SHP77 (cell line): Measurements from ENCODE around the gene GMDS.
A peak's percentile ranks its signal among the peaks of the same experiment; 100 is the strongest.

ENCODE experiments used
- DNase-seq, 2 experiments: peaks; one replicate each; lab custom pipeline; 2025; lab: John Stamatoyannopoulos, UW

The GMDS gene

GRCh38 chr6:1832844-1833787 is 412.3 kb downstream of the GMDS start:
- DNase-seq = no peak

DNA sequence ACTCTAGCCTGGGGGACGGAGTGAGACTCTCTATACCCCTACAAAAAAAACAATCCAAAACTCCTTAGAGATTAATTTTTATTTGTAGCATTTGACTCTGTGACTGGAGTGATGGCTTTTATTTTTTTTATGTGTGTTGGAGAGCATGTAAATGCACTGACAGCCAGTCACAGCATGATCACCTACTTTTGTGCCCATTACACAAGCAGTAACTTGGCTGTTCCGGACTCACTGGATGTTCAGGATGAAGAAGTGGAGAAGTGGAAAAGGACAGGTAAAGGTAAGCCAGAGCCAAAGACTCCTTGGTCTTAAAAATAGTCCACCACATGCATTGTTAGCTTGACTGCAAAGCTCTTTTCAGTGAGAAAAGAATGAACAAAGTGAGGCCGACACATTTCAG is 413.0 kb downstream of the GMDS start:
- DNase-seq = no peak

DNA sequence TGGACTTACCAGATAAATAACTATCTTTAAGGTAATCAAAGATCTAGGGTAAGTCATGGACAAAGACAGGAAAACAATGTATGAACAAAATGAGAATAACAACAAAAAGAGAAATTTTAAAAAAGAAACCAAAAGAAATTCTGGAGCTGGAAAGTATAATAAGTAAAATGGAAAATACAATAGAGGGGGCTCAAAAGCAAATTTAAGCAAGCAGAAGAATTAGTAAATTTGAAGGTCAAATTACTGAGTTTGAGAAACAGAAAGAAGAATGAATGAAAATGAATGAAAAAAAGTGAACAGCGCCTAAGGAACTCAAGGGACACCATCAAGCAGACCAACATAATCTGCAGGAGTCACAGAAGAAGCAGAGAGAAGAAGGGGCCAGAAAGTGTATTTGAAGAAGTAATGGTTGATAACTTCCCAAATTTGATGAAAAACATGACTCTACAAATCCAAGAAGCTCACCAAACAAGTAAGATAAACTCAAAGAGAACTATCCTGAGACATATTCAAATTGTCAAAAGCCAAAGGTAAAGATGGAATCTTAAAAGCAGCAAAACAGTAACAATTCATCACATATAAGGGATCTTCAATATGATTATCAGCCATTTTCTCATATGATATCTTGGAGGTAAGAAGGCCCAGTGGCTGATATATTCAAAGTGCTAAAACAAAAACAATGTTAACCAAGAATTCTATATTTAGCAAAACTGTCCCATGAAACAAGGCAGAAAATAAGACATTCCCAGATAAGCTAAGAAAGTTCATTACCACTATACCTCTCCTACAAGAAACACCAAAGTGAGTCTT is 417.2 kb downstream of the GMDS start:
- DNase-seq = no peak

- no peak for DNase-seq
Measured at GRCh38 chr6:1825926-1826325, 419.5 kb downstream of the GMDS start.

- no peak for DNase-seq
Measured at GRCh38 chr6:1825277-1825676, 420.1 kb downstream of the GMDS start.

- peak; percentile 53 to 65 for DNase-seq
Measured at GRCh38 chr6:1821513-1822183, 423.8 kb downstream of the GMDS start.

DNA sequence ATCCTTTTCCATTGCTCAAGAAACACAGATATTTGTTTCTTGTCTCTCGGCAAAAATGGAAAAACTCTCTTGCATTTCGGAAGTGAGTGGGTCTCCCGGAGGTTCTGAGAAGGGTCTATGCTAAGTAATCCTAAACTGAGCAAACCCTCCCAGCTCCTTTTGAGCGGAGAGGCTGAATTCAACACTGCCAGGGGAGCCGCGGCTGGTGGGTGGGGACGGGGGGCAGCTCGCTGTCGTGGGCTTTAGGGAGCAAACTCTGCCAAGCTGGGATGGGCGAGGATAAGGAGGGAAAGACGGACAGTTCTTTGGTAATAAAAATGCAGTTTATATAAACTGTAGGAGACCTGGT is 424.3 kb downstream of the GMDS start:
- DNase-seq = no peak

DNA sequence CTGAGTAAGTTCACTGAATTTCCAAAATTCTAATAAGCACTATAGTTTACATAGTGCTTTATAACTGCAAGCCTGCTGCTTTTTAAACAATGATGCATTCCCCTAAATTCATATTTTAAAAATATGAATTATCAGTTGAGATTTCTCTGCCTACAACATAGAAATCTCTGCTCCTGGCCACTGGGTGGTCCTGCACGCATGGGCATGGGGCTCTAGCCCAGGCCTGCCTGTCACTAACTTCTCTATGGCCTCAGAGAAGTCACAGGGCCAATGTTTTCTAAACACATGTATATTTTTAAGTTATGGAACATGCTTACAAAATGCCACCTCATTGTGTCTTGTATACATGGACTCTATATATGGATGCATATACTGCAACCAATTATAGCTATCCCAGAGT is 424.7 kb downstream of the GMDS start:
- no peak for DNase-seq

DNA sequence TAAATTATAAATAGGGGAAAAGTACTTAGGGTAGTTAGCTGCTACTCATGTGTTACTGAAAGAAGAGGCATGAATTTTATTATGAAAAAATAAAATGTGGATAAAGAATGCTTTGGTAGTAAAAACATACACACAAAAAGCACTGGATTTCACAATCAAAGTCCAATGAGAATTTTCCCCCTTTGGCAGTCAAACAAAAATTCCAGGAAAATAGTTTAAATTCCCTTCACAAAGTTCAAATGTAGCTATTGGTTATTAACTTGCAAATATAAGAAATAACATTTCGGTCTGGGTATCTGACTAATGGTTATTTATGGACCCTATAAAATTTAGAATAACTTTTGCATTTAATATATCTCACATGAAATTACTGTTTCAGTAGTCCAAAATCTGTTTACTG is 425.2 kb downstream of the GMDS start:
- DNase-seq = no peak

DNA sequence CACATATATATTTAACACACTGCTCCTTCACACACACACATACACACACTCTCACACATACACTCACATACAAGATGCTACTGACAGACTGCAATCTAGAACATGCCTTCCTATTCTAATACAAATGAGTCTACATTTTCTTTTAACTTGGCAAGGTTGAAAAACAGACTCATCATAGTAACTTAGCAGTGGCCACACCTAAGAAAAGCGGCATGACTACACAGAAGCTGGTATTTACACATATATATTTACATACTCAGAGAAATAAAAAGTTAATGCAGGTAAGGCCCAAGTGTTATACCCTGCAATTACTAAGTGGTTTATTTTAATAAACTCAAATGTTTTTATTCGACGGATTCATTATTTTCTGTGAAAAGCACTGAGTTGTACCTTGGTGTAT is 426.4 kb downstream of the GMDS start:
- no peak for DNase-seq

- no peak for DNase-seq
Measured at GRCh38 chr6:1817033-1817761, 428.2 kb downstream of the GMDS start.

DNA sequence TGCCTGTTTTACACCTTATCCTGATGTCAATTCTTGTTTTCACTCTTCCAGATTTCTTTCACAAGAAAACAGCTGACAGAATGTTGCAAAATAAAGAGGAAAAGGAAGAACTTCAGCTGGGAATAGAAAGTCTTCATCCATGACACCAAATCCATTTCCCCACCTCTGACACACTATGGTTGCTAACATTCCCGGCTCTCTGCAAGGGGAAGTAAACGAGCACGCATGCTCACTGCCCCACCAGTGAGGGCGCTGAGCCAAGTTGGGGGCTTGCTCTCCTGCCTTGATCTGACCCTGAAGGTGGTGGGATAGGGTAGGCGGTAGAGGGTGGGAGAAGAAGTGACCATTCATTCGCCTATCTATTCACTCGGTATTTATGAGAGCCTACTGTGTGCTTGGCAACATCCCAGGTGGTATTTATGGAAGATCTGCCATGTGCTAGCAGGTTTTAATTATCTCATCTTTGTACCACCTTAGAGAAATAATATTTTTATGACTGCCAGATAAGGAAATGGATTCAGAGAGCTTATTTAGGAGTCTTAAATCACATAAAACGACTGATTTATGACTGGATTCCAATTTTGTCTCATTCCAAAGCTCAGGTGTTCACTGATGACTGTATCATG is 429.5 kb downstream of the GMDS start:
- no peak for DNase-seq

- no peak for DNase-seq
Measured at GRCh38 chr6:1814279-1814678, 431.1 kb downstream of the GMDS start.

DNA sequence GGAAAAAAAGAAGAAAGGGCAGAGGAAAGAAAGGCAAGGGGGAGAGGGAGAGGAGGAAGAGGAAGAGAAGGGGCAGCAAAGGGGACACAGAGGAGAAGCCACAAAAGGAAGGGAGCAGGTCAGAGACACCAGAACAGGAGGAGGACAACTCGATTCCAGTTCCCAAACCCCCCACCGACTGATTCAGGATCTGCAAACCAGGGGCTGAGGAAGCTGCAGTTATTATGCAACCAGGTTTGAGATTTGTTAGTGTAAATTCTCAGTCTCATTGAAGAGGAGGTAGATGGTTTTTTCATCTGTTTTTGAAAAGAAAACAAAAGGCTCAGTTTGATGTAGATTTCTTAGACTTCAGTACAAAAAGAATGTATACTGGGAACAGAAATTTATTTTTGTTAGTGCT is 432.9 kb downstream of the GMDS start:
- no peak for DNase-seq

- DNase-seq = no peak
Measured at GRCh38 chr6:1812034-1812433, 433.4 kb downstream of the GMDS start.

GRCh38 chr6:1810880-1811279 is 434.5 kb downstream of the GMDS start:
- DNase-seq = no peak

- no peak for DNase-seq
Measured at GRCh38 chr6:1809291-1809988, 436.0 kb downstream of the GMDS start.

DNA sequence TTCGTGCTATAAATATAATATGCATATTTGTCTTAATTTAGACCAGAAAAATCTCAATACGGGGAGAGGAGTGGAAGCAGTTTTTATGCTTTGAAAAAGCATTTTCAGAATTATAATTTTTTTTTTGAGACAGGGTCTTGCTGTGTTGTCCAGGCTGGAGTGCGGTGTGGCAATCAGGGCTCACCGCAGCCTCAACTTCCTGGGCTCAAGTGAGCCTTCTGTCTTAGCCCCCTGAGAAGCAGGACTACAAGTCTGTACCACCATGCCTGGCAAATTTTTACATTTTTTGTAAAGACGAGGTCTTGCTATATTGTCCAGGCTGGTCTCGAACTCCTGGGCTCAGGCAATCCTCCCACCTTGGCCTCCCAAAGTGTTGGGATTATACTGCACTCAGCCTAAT is 438.5 kb downstream of the GMDS start:
- DNase-seq = no peak

GRCh38 chr6:1802491-1803395 is 442.7 kb downstream of the GMDS start:
- DNase-seq = no peak

DNA sequence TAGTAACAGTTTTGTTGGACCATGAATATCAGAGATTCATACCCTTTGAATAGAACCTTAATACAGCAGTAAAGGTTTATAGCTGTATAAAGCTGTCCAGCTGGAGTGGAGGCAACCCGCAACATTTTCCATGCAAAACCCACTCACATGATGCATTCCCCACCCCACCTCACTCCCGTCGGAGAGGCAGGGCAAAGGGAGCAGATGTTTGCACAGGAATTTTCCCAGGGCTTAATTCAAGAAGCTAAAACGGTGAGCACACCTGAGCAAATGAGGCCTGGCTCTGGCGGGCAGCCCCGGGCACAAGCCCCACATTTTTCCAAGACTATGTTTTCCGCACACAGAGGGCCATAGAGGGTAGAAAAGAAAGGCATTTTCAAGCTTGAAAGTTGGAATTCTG is 444.0 kb downstream of the GMDS start:
- DNase-seq = no peak
